ENCODE data around the gene CALM1.

GRCh38 chr14:90421001-90421631, 24.3 kb downstream of the CALM1 start:
- TF ChIP-seq CTCF (IDR thresholded peaks at IDR 0.05; ENCODE audit: low read depth, low read length, missing input control) = no peak
- no peak for TF ChIP-seq GABPA (IDR thresholded peaks at IDR 0.05 in 1 of 2, conservative IDR thresholded peaks at IDR 0.05 in 1 of 2)
- no peak for TF ChIP-seq RAD21 (IDR thresholded peaks at IDR 0.05)
- no peak for TF ChIP-seq ZBTB33 (IDR thresholded peaks at IDR 0.05)
- no peak for TF ChIP-seq MAX (IDR thresholded peaks at IDR 0.05)
- no peak for TF ChIP-seq HNF4G (IDR thresholded peaks at IDR 0.05)
